ENCODE data around the gene EARS2. TPM values are rescaled to one million over a fixed set of nuclear protein-coding genes. Genes with fewer than 3 reads are reported as not detected.
A peak's percentile ranks its signal among the peaks of the same experiment; 100 is the strongest.

EARS2 gene
- total RNA-seq, 1 experiment from 2014 or later = 38.9 TPM

- ChIA-PET CTCF (no interaction called here), POLR2A (ENCODE audit: low non-redundant PET) (interaction anchor here (0.5 kb wide), 1 partner anchor 9 kb away, joined by 4 read pairs; no protein-coding TSS in a partner anchor)
- intact Hi-C loops (cut with micrococcal nuclease; ENCODE audit: unreplicated experiment) = no loop called here
- no peak for DNase-seq (ENCODE audit: low spot score)
- Histone ChIP-seq H3K4me3 (ENCODE audit: low read depth, low read length, poor library complexity, severe bottlenecking) (no peak overlapping the region), H3K4me1 (ENCODE audit: insufficient read depth, low read length, poor library complexity, severe bottlenecking) (peaks cover 27% of the 10 kb centered on the region), H3K9me3 (ENCODE audit: low read depth, low read length, poor library complexity, severe bottlenecking) (no peaks in the 10 kb centered on the region), H3K36me3 (ENCODE audit: insufficient read depth, low read length, poor library complexity, severe bottlenecking) (no peaks in the 10 kb centered on the region), H3K27me3 (replicated peaks; ENCODE audit: insufficient read depth, low read depth, low read length, poor library complexity) (no peaks in the 10 kb centered on the region), H3K27ac (ENCODE audit: low read depth, low read length, poor library complexity, severe bottlenecking) (peak overlapping the region; percentile 25)
- no TSS peak for BruUV-seq (replicated peaks)
- TF ChIP-seq CTCF (conservative IDR thresholded peaks at IDR 0.05; ENCODE audit: low read depth, low read length) (no peak), EZH2 (IDR thresholded peaks at IDR 0.05; ENCODE audit: borderline replicate concordance, low read depth, low read length, poor library complexity, severe bottlenecking) (no peak)
These were observed 51.2 kb downstream of the EARS2 start for GRCh38 chr16:23505671-23506605.

GRCh38 chr16:23505180-23505665 lies 51.9 kb downstream of the EARS2 start:
- peak overlapping the region; percentile 57 for H3K27ac ChIP-seq (ENCODE audit: low read depth, low read length, poor library complexity, severe bottlenecking)
- H3K4me3 ChIP-seq (ENCODE audit: low read depth, low read length, poor library complexity, severe bottlenecking) = no peak overlapping the region
- H3K36me3 ChIP-seq (ENCODE audit: insufficient read depth, low read length, poor library complexity, severe bottlenecking) = no peaks in the 10 kb centered on the region
- BruUV-seq (replicated peaks) = no TSS peak
- ChIA-PET CTCF (no interaction called here), POLR2A (ENCODE audit: low non-redundant PET) (no interaction called here)
- H3K27me3 ChIP-seq (replicated peaks; ENCODE audit: insufficient read depth, low read depth, low read length, poor library complexity) = no peaks in the 10 kb centered on the region
- H3K9me3 ChIP-seq (ENCODE audit: low read depth, low read length, poor library complexity, severe bottlenecking) = no peaks in the 10 kb centered on the region
- TF ChIP-seq CTCF (conservative IDR thresholded peaks at IDR 0.05; ENCODE audit: low read depth, low read length) (no peak), EZH2 (IDR thresholded peaks at IDR 0.05; ENCODE audit: borderline replicate concordance, low read depth, low read length, poor library complexity, severe bottlenecking) (no peak)
- intact Hi-C loops (cut with micrococcal nuclease; ENCODE audit: unreplicated experiment) = no loop called here
- peaks cover 27% of the 10 kb centered on the region for H3K4me1 ChIP-seq (ENCODE audit: insufficient read depth, low read length, poor library complexity, severe bottlenecking)
- DNase-seq (ENCODE audit: low spot score) = peak; percentile 31

GRCh38 chr16:23504453-23505179 lies 52.5 kb downstream of the EARS2 start:
- ChIA-PET CTCF (no interaction called here), POLR2A (ENCODE audit: low non-redundant PET) (no interaction called here)
- DNase-seq (ENCODE audit: low spot score) = peak; percentile 74
- BruUV-seq (replicated peaks) = no TSS peak
- peak overlapping the region; percentile 57 for H3K27ac ChIP-seq (ENCODE audit: low read depth, low read length, poor library complexity, severe bottlenecking)
- intact Hi-C loops (cut with micrococcal nuclease; ENCODE audit: unreplicated experiment) = no loop called here
- no peaks in the 10 kb centered on the region for H3K9me3 ChIP-seq (ENCODE audit: low read depth, low read length, poor library complexity, severe bottlenecking)
- H3K4me3 ChIP-seq (ENCODE audit: low read depth, low read length, poor library complexity, severe bottlenecking) = no peak overlapping the region
- no peaks in the 10 kb centered on the region for H3K36me3 ChIP-seq (ENCODE audit: insufficient read depth, low read length, poor library complexity, severe bottlenecking)
- H3K27me3 ChIP-seq (replicated peaks; ENCODE audit: insufficient read depth, low read depth, low read length, poor library complexity) = no peaks in the 10 kb centered on the region
- no peak for TF ChIP-seq CTCF (conservative IDR thresholded peaks at IDR 0.05; ENCODE audit: low read depth, low read length)
- TF ChIP-seq EZH2 (IDR thresholded peaks at IDR 0.05; ENCODE audit: borderline replicate concordance, low read depth, low read length, poor library complexity, severe bottlenecking) = no peak
- peaks cover 27% of the 10 kb centered on the region for H3K4me1 ChIP-seq (ENCODE audit: insufficient read depth, low read length, poor library complexity, severe bottlenecking)
